ENCODE data around the gene FBXW2.

DNA sequence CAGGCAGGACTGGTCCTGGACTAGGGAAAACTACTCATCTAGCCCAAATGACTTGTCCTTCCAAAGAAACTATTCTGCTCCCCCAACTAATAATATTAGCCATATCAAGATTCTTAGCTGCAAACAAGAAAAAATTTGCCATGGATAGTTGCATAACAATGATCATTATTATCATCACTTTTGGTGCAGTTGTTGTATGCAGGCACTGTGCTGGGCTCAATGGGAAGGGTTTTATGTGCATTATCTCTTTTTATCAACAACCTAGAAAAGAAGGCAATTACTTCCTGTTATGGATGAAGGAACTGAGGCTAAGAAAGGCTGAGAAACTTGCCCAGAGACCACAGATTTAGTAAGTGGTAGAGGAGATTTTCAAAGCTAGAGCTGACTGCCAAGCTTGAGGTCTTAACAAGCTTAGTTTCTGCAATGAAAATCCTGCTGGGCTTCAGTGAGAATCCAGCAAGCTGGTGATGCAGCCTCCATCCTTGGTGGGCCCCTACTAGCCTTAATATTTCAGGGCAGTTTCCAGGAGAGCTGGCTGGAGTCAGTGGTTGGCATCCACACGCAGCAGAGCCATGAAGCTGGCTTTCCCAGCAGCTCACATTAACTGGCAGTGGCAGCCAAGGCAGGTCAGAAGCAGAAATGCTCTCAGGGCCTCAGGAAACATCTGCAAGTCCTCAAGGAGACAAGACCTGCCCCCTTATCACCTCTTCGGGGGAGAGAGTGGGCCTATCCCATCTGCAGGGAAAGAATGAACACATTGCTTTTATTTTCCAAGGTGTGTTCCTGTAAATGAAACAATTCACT is 58.4 kb downstream of the FBXW2 start:
- TF ChIP-seq CTCF (IDR thresholded peaks at IDR 0.05), result no peak
- TF ChIP-seq ZFX (IDR thresholded peaks at IDR 0.05; ENCODE audit: borderline replicate concordance), result no peak

All from 22Rv1 (cell line).